Ectodermal cell (in vitro differentiated cells): ENCODE data around the gene LRRC45.

Experiments used
- H3K27ac ChIP-seq: 2 replicates; pipeline ENCODE4 v1.7.0; 2013; ENCODE audit warnings: mild to moderate bottlenecking, low read depth, low read length; ENCODE audit not compliant: insufficient read depth, poor library complexity, severe bottlenecking
- H3K27me3 ChIP-seq: 2 replicates; pipeline ENCODE4 v1.7.0; 2013; ENCODE audit warnings: mild to moderate bottlenecking, low read length; ENCODE audit not compliant: insufficient read depth, control insufficient read depth, poor library complexity, severe bottlenecking
- H3K36me3 ChIP-seq: one replicate; pipeline ENCODE4 v1.7.0; 2013; ENCODE audit warnings: low read length; ENCODE audit not compliant: control insufficient read depth, insufficient read depth
- H3K4me1 ChIP-seq: one replicate; pipeline ENCODE4 v1.7.0; 2013; ENCODE audit warnings: low read length; ENCODE audit not compliant: control insufficient read depth, insufficient read depth
- H3K4me3 ChIP-seq: 2 replicates; pipeline ENCODE4 v1.7.0; 2013; ENCODE audit warnings: low read depth, low read length, control low read depth; ENCODE audit not compliant: insufficient read depth
- H3K9me3 ChIP-seq: 2 replicates; pipeline ENCODE4 v1.7.0; 2013; ENCODE audit warnings: mild to moderate bottlenecking, low read length, moderate library complexity; ENCODE audit not compliant: control insufficient read depth
- WGBS, 2 experiments: methylation state at CpG; one replicate each; pipeline ENCODE4 v1.1.7; 2013; ENCODE audit warnings: missing lambda C conversion rate in 2 of 2; 5-methylcytosine and 5-hydroxymethylcytosine counted together

LRRC45 gene

GRCh38 chr17:82045936-82046484, 22.9 kb downstream of the LRRC45 start:
- Histone ChIP-seq H3K4me3 (no peak overlapping the region), H3K27me3 (no peaks in the 10 kb centered on the region), H3K9me3 (no peaks in the 10 kb centered on the region), H3K4me1 (peaks cover 4% of the 10 kb centered on the region), H3K36me3 (peaks cover 3% of the 10 kb centered on the region), H3K27ac (no peak overlapping the region)
- 94% methylated on average over 14 of the region's 14 CpGs for WGBS, 2 experiments

- no peaks in the 10 kb centered on the region for H3K27me3 ChIP-seq
- H3K4me3 ChIP-seq = no peak overlapping the region
- peaks cover 3% of the 10 kb centered on the region for H3K36me3 ChIP-seq
- WGBS, 2 experiments = 95% methylated on average over 21 of the region's 21 CpGs
- H3K27ac ChIP-seq = no peak overlapping the region
- H3K9me3 ChIP-seq = no peaks in the 10 kb centered on the region
- H3K4me1 ChIP-seq = peaks cover 5% of the 10 kb centered on the region
These were observed 23.8 kb downstream of the LRRC45 start for GRCh38 chr17:82046903-82047302.

GRCh38 chr17:82047379-82047778, 24.3 kb downstream of the LRRC45 start:
- Histone ChIP-seq H3K36me3 (peaks cover 3% of the 10 kb centered on the region), H3K27me3 (no peaks in the 10 kb centered on the region), H3K9me3 (no peaks in the 10 kb centered on the region), H3K27ac (no peak overlapping the region), H3K4me1 (peaks cover 5% of the 10 kb centered on the region), H3K4me3 (no peak overlapping the region)
- 93 to 95% methylated on average over 24 of the region's 24 CpGs for WGBS, 2 experiments

- Histone ChIP-seq H3K27ac (no peak overlapping the region), H3K4me1 (peaks cover 7% of the 10 kb centered on the region), H3K4me3 (no peak overlapping the region), H3K36me3 (peaks cover 3% of the 10 kb centered on the region), H3K27me3 (no peaks in the 10 kb centered on the region), H3K9me3 (no peaks in the 10 kb centered on the region)
- WGBS, 2 experiments = 88 to 92% methylated on average over 25 of the region's 25 CpGs
These were observed 24.9 kb downstream of the LRRC45 start for GRCh38 chr17:82047914-82048570.

- Histone ChIP-seq H3K4me3 (no peak overlapping the region), H3K9me3 (no peaks in the 10 kb centered on the region), H3K36me3 (peaks cover 4% of the 10 kb centered on the region), H3K27ac (no peak overlapping the region), H3K4me1 (peaks cover 8% of the 10 kb centered on the region), H3K27me3 (no peaks in the 10 kb centered on the region)
- WGBS, 2 experiments = 92 to 95% methylated on average over 20 of the region's 20 CpGs
These were observed 25.5 kb downstream of the LRRC45 start for GRCh38 chr17:82048571-82048971.

GRCh38 chr17:82049106-82049505, 26.0 kb downstream of the LRRC45 start:
- H3K27ac ChIP-seq = no peak overlapping the region
- WGBS, 2 experiments = 90 to 93% methylated on average over 8 of the region's 8 CpGs
- H3K4me3 ChIP-seq = no peak overlapping the region
- peaks cover 9% of the 10 kb centered on the region for H3K36me3 ChIP-seq
- H3K4me1 ChIP-seq = peaks cover 8% of the 10 kb centered on the region
- no peaks in the 10 kb centered on the region for H3K9me3 ChIP-seq
- no peaks in the 10 kb centered on the region for H3K27me3 ChIP-seq

GRCh38 chr17:82049521-82049971, 26.4 kb downstream of the LRRC45 start:
- H3K9me3 ChIP-seq = no peaks in the 10 kb centered on the region
- H3K4me3 ChIP-seq = no peak overlapping the region
- no peak overlapping the region for H3K27ac ChIP-seq
- H3K27me3 ChIP-seq = no peaks in the 10 kb centered on the region
- peaks cover 14% of the 10 kb centered on the region for H3K36me3 ChIP-seq
- H3K4me1 ChIP-seq = peaks cover 8% of the 10 kb centered on the region
- 96% methylated on average over 16 of the region's 16 CpGs for WGBS, 2 experiments

GRCh38 chr17:82050152-82050760, 27.2 kb downstream of the LRRC45 start:
- H3K36me3 ChIP-seq = peaks cover 21% of the 10 kb centered on the region
- H3K4me3 ChIP-seq = peak overlapping the region; percentile 62
- H3K9me3 ChIP-seq = no peaks in the 10 kb centered on the region
- H3K4me1 ChIP-seq = peaks cover 8% of the 10 kb centered on the region
- H3K27me3 ChIP-seq = no peaks in the 10 kb centered on the region
- H3K27ac ChIP-seq = no peak overlapping the region
- WGBS, 2 experiments = 92 to 93% methylated on average over 28 of the region's 28 CpGs

- H3K27me3 ChIP-seq = no peaks in the 10 kb centered on the region
- H3K36me3 ChIP-seq = peaks cover 26% of the 10 kb centered on the region
- H3K4me3 ChIP-seq = peak overlapping the region; percentile 62
- H3K4me1 ChIP-seq = peaks cover 8% of the 10 kb centered on the region
- no peaks in the 10 kb centered on the region for H3K9me3 ChIP-seq
- WGBS, 2 experiments = 20 to 22% methylated on average over 79 of the region's 79 CpGs
- no peak overlapping the region for H3K27ac ChIP-seq
These were observed 27.9 kb downstream of the LRRC45 start for GRCh38 chr17:82050761-82051641.
